ENCODE data around the gene TESPA1.

DNA sequence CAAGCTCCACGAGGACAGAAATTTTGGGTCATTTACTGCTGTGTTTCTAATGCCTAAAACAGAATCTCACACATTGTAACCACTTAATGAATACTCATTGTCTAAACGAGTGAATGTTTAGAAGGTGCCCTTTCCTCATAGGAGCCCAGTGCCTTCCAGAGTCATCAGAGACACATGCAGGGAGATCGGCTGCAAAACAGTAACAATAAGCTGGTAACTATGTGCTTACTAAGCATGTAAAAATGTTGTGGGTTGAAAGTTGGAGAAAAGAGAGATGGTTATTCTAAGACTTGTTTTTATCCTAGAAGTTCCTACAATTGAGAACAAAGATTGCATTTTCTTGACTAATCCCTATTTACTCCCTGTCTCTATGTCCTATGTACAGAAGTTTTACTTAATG is 7.4 kb downstream of the TESPA1 start:
- TF ChIP-seq POLR2AphosphoS5 (IDR thresholded peaks at IDR 0.05; ENCODE audit: low read depth, low read length), result no peak
- TF ChIP-seq POLR2A (IDR thresholded peaks at IDR 0.05; ENCODE audit: low read depth, low read length), result no peak
- no peak for TF ChIP-seq PAX5 (IDR thresholded peaks at IDR 0.05; ENCODE audit: insufficient read depth, low read length, severe bottlenecking)
- no peak for TF ChIP-seq TAF1 (IDR thresholded peaks at IDR 0.05; ENCODE audit: low read depth, low read length)

Measured in GM12891 (cell line).